DOHH2 (cell line): ENCODE measurements around the gene TNMD.

Experiments
- CTCF ChIP-seq: fragments of 200-600 bp; sonication (generic); IDR thresholded peaks from one replicate; pipeline ENCODE4 v1.5.1; 2014; ENCODE audit warnings: antibody characterized with exemption, mild to moderate bottlenecking, low read depth, low read length; ENCODE audit not compliant: poor library complexity, severe bottlenecking
- EZH2phosphoT487 ChIP-seq: fragments of 200-600 bp; sonication (generic); IDR thresholded peaks from 2 replicates; pipeline ENCODE4 v1.6.1; 2017; ENCODE audit warnings: borderline replicate concordance, mild to moderate bottlenecking, antibody characterized with exemption, low read length, moderate library complexity, mixed read lengths

GRCh38 chrX:100625985-100626491 is 41.3 kb downstream of the TNMD start:
- TF ChIP-seq CTCF (no peak), EZH2phosphoT487 (no peak)
